ENCODE measurements around the gene BLNK. TPM values are rescaled to one million over a fixed set of nuclear protein-coding genes. Genes with fewer than 3 reads are reported as not detected.

Gene BLNK
- polyA plus RNA-seq, 1 experiment = not detected

- Histone ChIP-seq H3K27me3 (ENCODE audit: control insufficient read depth, insufficient read depth, low read length) (no peaks in the 10 kb centered on the region), H3K36me3 (ENCODE audit: control insufficient read depth, insufficient read depth, low read length) (no peaks in the 10 kb centered on the region), H3K4me3 (ENCODE audit: low read depth, low read length) (no peak overlapping the region)
- no peak for DNase-seq (ENCODE audit: low read depth)
- POLR2A ChIA-PET = no interaction called here
- no peak for TF ChIP-seq CTCF (IDR thresholded peaks at IDR 0.05; ENCODE audit: insufficient read depth, low read depth, low read length)
- CTCF ChIA-PET = no interaction called here
These were observed 10.2 kb upstream of the BLNK start for GRCh38 chr10:96281444-96282029.

- POLR2A ChIA-PET = no interaction called here
- Histone ChIP-seq H3K27me3 (ENCODE audit: control insufficient read depth, insufficient read depth, low read length) (no peaks in the 10 kb centered on the region), H3K4me3 (ENCODE audit: low read depth, low read length) (no peak overlapping the region), H3K36me3 (ENCODE audit: control insufficient read depth, insufficient read depth, low read length) (no peaks in the 10 kb centered on the region)
- CTCF ChIA-PET = no interaction called here
- no peak for TF ChIP-seq CTCF (IDR thresholded peaks at IDR 0.05; ENCODE audit: insufficient read depth, low read depth, low read length)
- no peak for DNase-seq (ENCODE audit: low read depth)
These were observed 9.5 kb upstream of the BLNK start for GRCh38 chr10:96280859-96281258.

DNA sequence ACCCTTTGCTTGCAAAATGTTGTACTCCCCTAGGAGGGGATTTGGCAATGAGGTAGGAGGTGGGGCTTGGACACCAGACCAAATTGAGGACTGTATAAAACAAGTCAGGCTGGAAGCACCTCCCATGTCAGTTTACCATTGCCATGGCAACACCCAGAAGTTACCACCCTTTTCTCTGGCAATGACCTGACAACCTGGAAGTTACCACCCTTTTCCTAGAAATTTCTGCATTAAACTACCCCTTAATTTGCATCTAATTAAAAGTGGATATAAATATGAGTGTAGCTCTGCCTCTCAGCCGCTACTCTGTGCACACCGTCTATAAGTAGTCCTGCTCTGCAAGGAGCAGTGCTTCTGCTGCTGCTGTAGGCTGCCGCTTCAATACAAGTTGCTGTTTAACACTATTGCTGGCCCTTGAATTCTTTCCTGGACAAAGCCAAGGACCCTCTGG lies 7.8 kb upstream of the BLNK start:
- ChIA-PET CTCF (interaction anchor here (1.2 kb wide), 1 partner anchor 262 kb away, joined by 3 read pairs; no protein-coding TSS in a partner anchor), POLR2A (no interaction called here)
- no peak for TF ChIP-seq CTCF (IDR thresholded peaks at IDR 0.05; ENCODE audit: insufficient read depth, low read depth, low read length)
- Histone ChIP-seq H3K4me3 (ENCODE audit: low read depth, low read length) (no peak overlapping the region), H3K27me3 (ENCODE audit: control insufficient read depth, insufficient read depth, low read length) (no peaks in the 10 kb centered on the region), H3K36me3 (ENCODE audit: control insufficient read depth, insufficient read depth, low read length) (no peaks in the 10 kb centered on the region)
- no peak for DNase-seq (ENCODE audit: low read depth)

DNA sequence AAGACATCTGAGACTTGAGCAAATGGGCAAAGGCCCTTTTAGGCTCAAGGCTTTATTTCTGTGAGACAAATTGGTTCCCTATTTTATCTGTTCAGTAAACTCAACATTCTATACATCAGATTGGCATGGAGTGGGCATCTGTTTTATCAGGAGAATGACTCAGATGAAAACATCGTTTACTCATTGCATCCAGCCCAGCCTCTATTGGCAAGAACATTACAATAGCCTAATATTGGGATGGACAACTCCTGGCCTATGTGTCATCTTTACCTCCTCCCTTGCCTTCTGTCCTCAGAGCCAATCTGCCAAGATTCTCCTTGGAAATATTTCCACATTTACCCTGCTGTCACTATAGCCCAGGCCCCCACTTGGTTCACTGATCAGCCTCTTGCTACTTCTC lies 5.5 kb upstream of the BLNK start:
- H3K27me3 ChIP-seq (ENCODE audit: control insufficient read depth, insufficient read depth, low read length) = no peaks in the 10 kb centered on the region
- H3K36me3 ChIP-seq (ENCODE audit: control insufficient read depth, insufficient read depth, low read length) = no peaks in the 10 kb centered on the region
- POLR2A ChIA-PET = no interaction called here
- no peak overlapping the region for H3K4me3 ChIP-seq (ENCODE audit: low read depth, low read length)
- CTCF ChIA-PET = interaction anchor here (1.3 kb wide), 1 partner anchor 260 kb away, joined by 3 read pairs; no protein-coding TSS in a partner anchor
- no peak for TF ChIP-seq CTCF (IDR thresholded peaks at IDR 0.05; ENCODE audit: insufficient read depth, low read depth, low read length)
- DNase-seq (ENCODE audit: low read depth) = no peak

DNA sequence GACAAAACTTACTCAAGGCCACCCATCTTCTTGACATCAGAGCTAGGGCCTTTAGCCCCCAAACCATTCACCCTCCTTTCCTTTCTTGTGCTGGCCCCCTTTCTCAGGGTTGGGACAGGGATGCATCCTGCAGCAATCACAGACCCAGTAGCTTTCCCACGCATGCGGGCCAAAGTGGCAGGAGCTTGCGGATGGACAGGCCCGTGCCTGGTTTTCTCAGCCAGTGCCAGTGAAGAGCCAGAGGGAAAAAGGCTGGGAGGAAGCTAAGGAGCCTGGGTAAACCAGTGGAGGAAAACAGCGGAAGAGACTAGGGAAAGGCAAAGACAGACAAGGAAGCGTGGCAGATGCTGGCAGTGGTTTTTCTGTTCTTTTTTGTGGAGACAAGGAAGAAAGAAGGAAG lies 5.1 kb upstream of the BLNK start:
- no peak for TF ChIP-seq CTCF (IDR thresholded peaks at IDR 0.05; ENCODE audit: insufficient read depth, low read depth, low read length)
- CTCF ChIA-PET = interaction anchor here (1.3 kb wide), 1 partner anchor 260 kb away, joined by 3 read pairs; no protein-coding TSS in a partner anchor

More for the DNA sequence above, 5.1 kb upstream of the BLNK start:
- H3K4me3 ChIP-seq (ENCODE audit: low read depth, low read length) = no peak overlapping the region
- POLR2A ChIA-PET = no interaction called here
- DNase-seq (ENCODE audit: low read depth) = no peak
- H3K27me3 ChIP-seq (ENCODE audit: control insufficient read depth, insufficient read depth, low read length) = no peaks in the 10 kb centered on the region
- H3K36me3 ChIP-seq (ENCODE audit: control insufficient read depth, insufficient read depth, low read length) = no peaks in the 10 kb centered on the region
